Ishikawa (cell line): Measurements from ENCODE around the gene SDK2.

ENCODE experiments used
- CEBPB ChIP-seq: IDR thresholded peaks from 2 replicates; pipeline ENCODE4 v1.6.1; 2012
- CREB1 ChIP-seq: IDR thresholded peaks from 2 replicates; pipeline ENCODE4 v1.6.1; 2012; ENCODE audit warnings: low read depth
- EGR1 ChIP-seq: IDR thresholded peaks from 2 replicates; pipeline ENCODE4 v1.6.1; 2012
- EP300 ChIP-seq: IDR thresholded peaks from 2 replicates; pipeline ENCODE4 v1.6.1; 2012; ENCODE audit warnings: borderline replicate concordance
- FOXM1 ChIP-seq: IDR thresholded peaks from 2 replicates; pipeline ENCODE4 v1.6.1; 2012; ENCODE audit warnings: low read depth, borderline replicate concordance
- MAX ChIP-seq: IDR thresholded peaks from 2 replicates; pipeline ENCODE4 v1.6.1; 2012
- NFIC ChIP-seq: IDR thresholded peaks from 2 replicates; pipeline ENCODE4 v1.6.1; 2012
- RAD21 ChIP-seq: IDR thresholded peaks from 2 replicates; pipeline ENCODE4 v1.6.1; 2012; ENCODE audit warnings: low read depth
- REST ChIP-seq: IDR thresholded peaks from 2 replicates; pipeline ENCODE4 v1.6.1; 2012; ENCODE audit warnings: low read depth, mild to moderate bottlenecking
- TCF12 ChIP-seq: IDR thresholded peaks from 2 replicates; pipeline ENCODE4 v1.6.1; 2012; ENCODE audit warnings: low read depth
- TEAD4 ChIP-seq: IDR thresholded peaks from 2 replicates; pipeline ENCODE4 v1.6.1; 2012
- USF1 ChIP-seq: IDR thresholded peaks from 2 replicates; pipeline ENCODE4 v1.6.1; 2012
- YY1 ChIP-seq: IDR thresholded peaks from 2 replicates; pipeline ENCODE4 v1.6.1; 2012; ENCODE audit warnings: low read depth

- TF ChIP-seq NFIC (no peak), EP300 (no peak), CREB1 (no peak), RAD21 (no peak), TEAD4 (no peak), USF1 (no peak), EGR1 (no peak), CEBPB (no peak), YY1 (no peak), MAX (no peak), REST (no peak), TCF12 (no peak), FOXM1 (no peak)
Measured at GRCh38 chr17:73336408-73337329, 307.6 kb downstream of the SDK2 start.
